Stimulated activated naive B cell treated with anti-CD40 and anti-IgM and Interleukin-4, amounts not matched to agents 10 μg/mL and 1 μg/mL and 100 μg/mL, for 72 hours (primary cell): ENCODE measurements around the gene CCL16.
"Not testable (repeated sequence)": the region's sequence is repeated elsewhere in the genome, so short reads cannot be mapped to it uniquely, and the experiment has no call there.

Source experiments
- ATAC-seq, 2 donors: fragments of 150-1000 bp; cut with Tn5 transposase; replicated peaks; 2 replicates each; pipeline ENCODE4 v1.10.0; 2021; ENCODE audit warnings: moderate library complexity in 1 of 2
- DNase-seq: peaks from one replicate; pipeline ENCODE4 v3.0.0; 2021
- H3K27ac Mint-ChIP-seq: one replicate; pipeline ENCODE4 v1.8.0; 2022; ENCODE audit warnings: mild to moderate bottlenecking, mixed read lengths
- H3K27me3 Mint-ChIP-seq, 2 donors: one replicate each; pipeline ENCODE4 v1.8.0; 2022; ENCODE audit warnings: mixed read lengths in 2 of 2
- H3K36me3 Mint-ChIP-seq, 2 donors: one replicate each; pipeline ENCODE4 v1.8.0; 2022; ENCODE audit warnings: mixed read lengths in 2 of 2, mild to moderate bottlenecking in 1 of 2
- H3K4me1 Mint-ChIP-seq, 2 donors: one replicate each; pipeline ENCODE4 v1.8.0; 2022; ENCODE audit warnings: mixed read lengths in 2 of 2, mild to moderate bottlenecking in 1 of 2
- H3K4me3 Mint-ChIP-seq, 2 donors: one replicate each; pipeline ENCODE4 v1.8.0; 2022; ENCODE audit warnings: mild to moderate bottlenecking in 2 of 2, mixed read lengths in 2 of 2, moderate library complexity in 1 of 2
- H3K9me3 Mint-ChIP-seq, 2 donors: one replicate each; pipeline ENCODE4 v1.8.0; 2022; ENCODE audit warnings: mixed read lengths in 2 of 2, mild to moderate bottlenecking in 1 of 2

The CCL16 gene

GRCh38 chr17:35942588-35943186 is 38.6 kb downstream of the CCL16 start:
- no peaks in the 10 kb centered on the region for H3K27me3 Mint-ChIP-seq
- no peak overlapping the region for H3K27ac Mint-ChIP-seq
- H3K36me3 Mint-ChIP-seq, result no peaks in the 10 kb centered on the region
- DNase-seq, result no peak
- H3K4me3 Mint-ChIP-seq, result no peak overlapping the region
- no peak for ATAC-seq
- H3K4me1 Mint-ChIP-seq, result no peaks in the 10 kb centered on the region
- no peaks in the 10 kb centered on the region for H3K9me3 Mint-ChIP-seq

- not testable (repeated sequence) for H3K27me3 Mint-ChIP-seq, H3K4me1 Mint-ChIP-seq, H3K27ac Mint-ChIP-seq, H3K36me3 Mint-ChIP-seq, ATAC-seq, H3K4me3 Mint-ChIP-seq, H3K9me3 Mint-ChIP-seq, DNase-seq
Measured at GRCh38 chr17:35938492-35938891, 42.8 kb downstream of the CCL16 start.

- Mint-ChIP-seq H3K4me3 (no peak overlapping the region), H3K27ac (no peak overlapping the region), H3K9me3 (no peaks in the 10 kb centered on the region), H3K27me3 (peaks cover 0 to 2% of the 10 kb centered on the region in 2 donors), H3K36me3 (no peaks in the 10 kb centered on the region), H3K4me1 (peaks cover 0 to 3% of the 10 kb centered on the region in 2 donors)
- no peak for ATAC-seq
- no peak for DNase-seq
Measured at GRCh38 chr17:35936063-35936462, 45.2 kb downstream of the CCL16 start.

GRCh38 chr17:35934760-35935159 is 46.5 kb downstream of the CCL16 start:
- no peak overlapping the region for H3K27ac Mint-ChIP-seq
- DNase-seq (no peak), ATAC-seq (no peak)
- peaks cover 5 to 11% of the 10 kb centered on the region in 2 donors for H3K4me1 Mint-ChIP-seq
- H3K9me3 Mint-ChIP-seq, result no peaks in the 10 kb centered on the region
- no peak overlapping the region for H3K4me3 Mint-ChIP-seq
- peaks cover 5 to 8% of the 10 kb centered on the region in 2 donors for H3K27me3 Mint-ChIP-seq
- no peaks in the 10 kb centered on the region for H3K36me3 Mint-ChIP-seq

GRCh38 chr17:35932586-35932985 is 48.7 kb downstream of the CCL16 start:
- no peak for ATAC-seq
- no peaks in the 10 kb centered on the region for H3K9me3 Mint-ChIP-seq
- H3K27me3 Mint-ChIP-seq, result peaks cover 5 to 8% of the 10 kb centered on the region in 2 donors
- H3K4me1 Mint-ChIP-seq, result peaks cover 5 to 11% of the 10 kb centered on the region in 2 donors
- H3K27ac Mint-ChIP-seq, result no peak overlapping the region
- H3K36me3 Mint-ChIP-seq, result no peaks in the 10 kb centered on the region
- no peak overlapping the region for H3K4me3 Mint-ChIP-seq
- no peak for DNase-seq

- no peak overlapping the region for H3K4me3 Mint-ChIP-seq
- H3K36me3 Mint-ChIP-seq, result no peaks in the 10 kb centered on the region
- DNase-seq (no peak), ATAC-seq (no peak)
- H3K27me3 Mint-ChIP-seq, result peaks cover 5 to 8% of the 10 kb centered on the region in 2 donors
- peaks cover 5 to 11% of the 10 kb centered on the region in 2 donors for H3K4me1 Mint-ChIP-seq
- H3K27ac Mint-ChIP-seq, result no peak overlapping the region
- H3K9me3 Mint-ChIP-seq, result no peaks in the 10 kb centered on the region
Measured at GRCh38 chr17:35931794-35932425, 49.4 kb downstream of the CCL16 start.

GRCh38 chr17:35930211-35931065 is 50.9 kb downstream of the CCL16 start, which contains the start of gene RDM1:
Gene RDM1 (minus strand): TSS chr17:35930773. CDS start chr17:35930727, 46 bp downstream.
- Mint-ChIP-seq H3K27me3 (peaks cover 5 to 8% of the 10 kb centered on the region in 2 donors), H3K9me3 (no peaks in the 10 kb centered on the region), H3K4me3 (peak within 1 kb of the TSS; percentile 86), H3K36me3 (no peaks in the 10 kb centered on the region), H3K4me1 (peaks cover 5 to 11% of the 10 kb centered on the region in 2 donors), H3K27ac (peak within 1 kb of the TSS; percentile 81)
- DNase-seq (peak; percentile 80), ATAC-seq (peak; percentile 98)

- no peak for ATAC-seq
- H3K9me3 Mint-ChIP-seq, result no peaks in the 10 kb centered on the region
- no peak overlapping the region for H3K4me3 Mint-ChIP-seq
- peaks cover 5 to 8% of the 10 kb centered on the region in 2 donors for H3K27me3 Mint-ChIP-seq
- peaks cover 7 to 22% of the 10 kb centered on the region in 2 donors for H3K4me1 Mint-ChIP-seq
- H3K27ac Mint-ChIP-seq, result no peak overlapping the region
- DNase-seq, result no peak
- H3K36me3 Mint-ChIP-seq, result no peaks in the 10 kb centered on the region
Measured at GRCh38 chr17:35927714-35928113, 53.6 kb downstream of the CCL16 start.
